GM21529 (cell line): ENCODE data around the gene OVOL2.
"Not testable (repeated sequence)": the region's sequence is repeated elsewhere in the genome, so short reads cannot be mapped to it uniquely, and the experiment has no call there.

Experiments
- ATAC-seq: cut with Tn5 transposase; IDR thresholded peaks from one replicate; pipeline ENCODE4 v1.9.1; 2021; ENCODE audit not compliant: unreplicated experiment

The OVOL2 gene

GRCh38 chr20:18057101-18057993 lies at the start of gene OVOL2:
Gene OVOL2, minus strand, starts transcription at chr20:18057916. Its CDS starts 282 bp downstream, at chr20:18057634.
- ATAC-seq: no peak

DNA sequence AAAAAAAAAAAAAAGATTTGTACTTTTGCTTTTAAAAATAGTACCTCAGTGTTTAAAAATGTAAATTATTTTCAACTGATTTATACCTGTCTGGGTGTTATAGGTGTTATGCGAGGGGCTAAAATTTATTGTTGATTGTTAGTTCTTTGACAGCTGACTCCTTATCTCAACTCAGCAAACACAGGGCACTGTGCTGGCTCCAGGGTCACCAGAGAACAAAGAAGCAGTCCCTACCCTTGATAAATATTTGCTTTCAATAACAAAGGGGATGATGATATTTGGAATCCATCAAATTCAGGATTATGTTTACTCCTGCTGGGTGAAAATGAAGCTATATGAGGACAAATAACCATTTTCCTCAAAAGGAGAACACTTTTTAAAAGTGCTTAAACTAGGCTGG lies 45.8 kb upstream of the OVOL2 start:
- no peak for ATAC-seq

GRCh38 chr20:18101125-18101810 lies 43.6 kb upstream of the OVOL2 start:
- no peak for ATAC-seq

GRCh38 chr20:18100569-18100968 lies 42.9 kb upstream of the OVOL2 start:
- not testable (repeated sequence) for ATAC-seq

DNA sequence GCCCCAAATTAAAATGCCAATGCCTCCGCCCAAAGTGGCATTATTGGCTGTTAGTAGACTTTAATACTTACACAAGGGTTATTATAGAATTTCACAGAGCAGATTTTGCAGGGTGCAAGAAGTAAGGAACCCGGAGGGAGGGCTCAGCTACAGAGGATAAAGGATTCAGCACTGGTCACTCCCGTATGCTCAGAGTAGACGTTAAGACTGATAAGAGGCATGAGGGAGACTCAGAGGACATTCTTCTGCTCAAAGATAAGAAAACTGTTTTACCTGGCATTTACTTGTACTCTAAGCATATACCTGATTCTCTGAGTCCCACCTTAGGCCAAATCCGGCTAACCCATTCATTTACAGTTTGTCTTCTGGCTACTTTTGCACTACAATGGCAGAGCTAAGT lies 36.5 kb upstream of the OVOL2 start:
- ATAC-seq: no peak

DNA sequence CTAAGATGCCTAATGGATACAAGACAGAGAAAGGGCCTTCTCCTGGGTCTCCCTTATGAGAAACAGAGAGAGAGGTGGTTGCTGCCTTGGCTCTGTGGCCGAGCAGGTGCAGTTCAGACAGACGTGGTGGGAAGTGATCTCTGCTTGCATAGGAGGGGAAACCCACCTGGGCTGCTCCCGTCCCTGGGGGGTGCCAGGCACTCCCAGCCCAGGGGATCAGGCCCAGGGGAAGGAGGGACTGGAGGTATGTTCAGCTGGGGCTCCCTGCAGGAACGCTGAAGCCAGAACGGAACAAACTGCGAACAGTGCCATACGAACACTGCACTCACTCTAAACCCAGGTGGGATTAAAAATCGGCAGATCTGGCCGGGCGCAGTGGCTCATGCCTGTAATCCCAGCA lies 35.7 kb upstream of the OVOL2 start:
- no peak for ATAC-seq

DNA sequence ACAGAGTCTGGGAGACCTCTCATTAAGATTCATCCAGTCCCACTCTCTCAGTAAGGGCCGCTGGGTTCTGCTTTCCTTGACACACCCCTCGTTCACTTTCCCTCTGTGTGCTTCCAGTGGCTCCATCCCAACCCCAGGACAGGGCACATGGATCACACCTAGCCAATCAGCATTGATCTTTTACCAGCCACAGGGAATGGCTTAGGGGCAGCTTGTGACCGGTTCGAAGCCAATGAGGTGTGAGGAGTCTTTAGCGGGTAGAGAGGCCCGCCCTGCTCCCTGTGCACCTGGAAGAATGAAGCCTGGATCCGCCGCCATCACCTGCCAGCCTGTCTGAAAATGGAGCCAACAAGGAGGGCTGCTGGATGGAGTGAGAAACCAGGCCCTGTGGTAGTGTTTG lies 35.2 kb upstream of the OVOL2 start:
- no peak for ATAC-seq

- no peak for ATAC-seq
Measured at GRCh38 chr20:18091623-18092022, 33.9 kb upstream of the OVOL2 start.

GRCh38 chr20:18090477-18090876 lies 32.8 kb upstream of the OVOL2 start:
- ATAC-seq: no peak

GRCh38 chr20:18090044-18090443 lies 32.3 kb upstream of the OVOL2 start:
- no peak for ATAC-seq

- not testable (repeated sequence) for ATAC-seq
Measured at GRCh38 chr20:18088841-18089240, 31.1 kb upstream of the OVOL2 start.

DNA sequence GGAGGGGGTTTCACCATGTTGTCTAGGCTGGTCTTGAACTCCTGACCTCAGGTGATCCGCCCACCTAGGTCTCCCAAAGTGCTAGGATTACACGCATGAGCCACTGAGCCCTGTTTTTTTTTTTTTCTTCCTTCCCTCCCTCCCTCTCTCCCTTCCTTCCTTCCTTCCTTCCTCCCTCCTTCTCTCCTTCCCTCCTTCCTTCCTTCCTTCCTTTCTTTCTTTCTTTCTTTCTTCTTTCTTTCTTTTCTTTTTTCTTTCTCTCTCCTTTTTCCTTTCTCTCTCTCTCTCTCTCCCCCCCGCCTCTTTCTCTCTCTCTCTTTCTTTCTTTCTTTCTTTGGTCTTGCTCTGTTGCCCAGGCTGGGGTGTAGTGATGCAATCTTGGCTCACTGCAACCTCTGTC lies 30.6 kb upstream of the OVOL2 start:
- ATAC-seq: not testable (repeated sequence)

- ATAC-seq: no peak
Measured at GRCh38 chr20:18087054-18087453, 29.3 kb upstream of the OVOL2 start.

- not testable (repeated sequence) for ATAC-seq
Measured at GRCh38 chr20:18080836-18081235, 23.1 kb upstream of the OVOL2 start.

GRCh38 chr20:18079756-18080353 lies 22.1 kb upstream of the OVOL2 start:
- ATAC-seq: no peak

DNA sequence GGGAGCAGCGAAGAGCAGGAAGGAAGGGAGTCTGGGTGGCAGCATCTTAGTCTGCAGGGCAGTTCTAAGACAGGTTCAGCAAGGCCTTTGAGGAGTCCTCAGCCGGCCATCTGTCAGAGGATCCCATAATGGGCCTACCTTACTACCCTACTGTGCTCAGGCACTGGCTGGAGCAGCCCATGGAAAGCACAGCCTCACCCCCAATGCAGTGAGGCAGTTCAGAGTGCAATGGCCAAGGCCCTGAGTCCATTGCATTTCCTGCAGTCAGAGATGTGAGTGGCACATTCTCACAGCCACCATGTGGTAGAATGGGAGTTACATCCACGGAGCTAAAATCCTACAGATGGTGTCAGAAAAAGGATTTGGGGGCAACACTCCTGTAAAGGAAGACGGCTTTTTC lies 19.4 kb upstream of the OVOL2 start:
- ATAC-seq: no peak

- no peak for ATAC-seq
Measured at GRCh38 chr20:18072532-18072931, 14.8 kb upstream of the OVOL2 start.

DNA sequence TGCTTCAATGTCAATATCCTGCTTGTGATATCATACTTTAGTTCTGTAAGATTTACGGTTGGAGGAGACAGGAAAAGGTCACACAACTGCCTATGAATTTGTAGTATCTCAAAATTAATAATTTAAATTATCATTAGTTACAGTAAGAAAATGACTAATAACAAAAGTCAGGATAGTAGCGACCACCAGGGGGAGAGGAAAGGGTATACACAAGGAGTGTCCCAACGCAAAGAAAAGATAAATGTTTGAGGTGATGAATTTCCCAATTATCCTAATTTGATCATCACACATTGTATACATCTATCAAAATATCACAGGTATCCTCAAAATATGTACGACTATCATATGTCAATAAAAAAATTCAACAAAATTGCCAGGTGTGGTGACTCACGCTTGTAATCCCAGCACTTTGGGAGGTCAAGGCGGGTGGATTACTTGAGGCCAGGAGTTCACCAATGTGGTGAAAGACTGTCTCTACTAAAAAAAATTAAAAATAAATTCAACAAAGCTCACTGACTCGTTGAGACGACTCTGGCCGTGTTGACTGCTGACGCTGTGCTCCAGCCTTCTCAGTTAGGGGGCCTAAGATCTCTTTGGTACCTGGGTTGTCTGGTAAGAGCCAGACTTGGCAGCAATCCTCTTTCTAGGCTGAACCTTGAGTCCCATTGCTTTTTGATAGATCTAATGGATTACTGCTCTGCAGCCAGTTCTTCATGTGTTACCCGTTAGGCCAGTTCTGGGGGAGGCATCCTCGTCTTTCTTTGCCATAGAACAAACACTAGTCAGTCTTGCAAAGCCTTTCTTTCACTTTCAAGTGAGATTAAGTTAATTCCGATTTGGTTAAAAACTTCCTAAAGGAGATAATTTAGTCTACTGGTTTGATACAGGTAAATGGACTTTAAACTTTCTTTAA lies 9.0 kb upstream of the OVOL2 start:
- no peak for ATAC-seq

- no peak for ATAC-seq
Measured at GRCh38 chr20:18063676-18064075, 6.0 kb upstream of the OVOL2 start.

DNA sequence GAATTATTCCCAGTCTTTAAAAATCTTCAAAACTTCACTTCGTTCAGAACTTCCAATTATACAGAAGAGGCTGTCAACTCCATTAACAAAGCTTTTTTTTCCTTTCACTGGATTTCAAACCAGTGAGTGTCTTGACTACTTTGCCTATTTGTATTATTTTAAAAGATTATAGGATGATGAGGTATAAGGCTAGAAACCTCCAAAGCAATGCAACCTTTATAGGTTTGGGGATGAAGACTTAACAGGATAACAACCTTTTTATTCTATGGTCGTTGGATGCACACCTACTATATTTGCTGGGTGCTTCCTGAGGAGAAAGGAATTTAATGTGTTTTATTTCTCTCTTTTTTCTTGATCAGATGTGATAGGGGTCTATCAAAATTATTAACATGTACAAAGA lies 1.9 kb upstream of the OVOL2 start:
- no peak for ATAC-seq
